ENCODE data around the gene PLIN5. TPM values are rescaled to one million over a fixed set of nuclear protein-coding genes. Genes with fewer than 3 reads are reported as not detected.

PLIN5 gene
- polyA plus RNA-seq, 1 donor (not counting 4 experiments of a cell fraction or from before 2014, with no cell fraction given) = not detected

DNA sequence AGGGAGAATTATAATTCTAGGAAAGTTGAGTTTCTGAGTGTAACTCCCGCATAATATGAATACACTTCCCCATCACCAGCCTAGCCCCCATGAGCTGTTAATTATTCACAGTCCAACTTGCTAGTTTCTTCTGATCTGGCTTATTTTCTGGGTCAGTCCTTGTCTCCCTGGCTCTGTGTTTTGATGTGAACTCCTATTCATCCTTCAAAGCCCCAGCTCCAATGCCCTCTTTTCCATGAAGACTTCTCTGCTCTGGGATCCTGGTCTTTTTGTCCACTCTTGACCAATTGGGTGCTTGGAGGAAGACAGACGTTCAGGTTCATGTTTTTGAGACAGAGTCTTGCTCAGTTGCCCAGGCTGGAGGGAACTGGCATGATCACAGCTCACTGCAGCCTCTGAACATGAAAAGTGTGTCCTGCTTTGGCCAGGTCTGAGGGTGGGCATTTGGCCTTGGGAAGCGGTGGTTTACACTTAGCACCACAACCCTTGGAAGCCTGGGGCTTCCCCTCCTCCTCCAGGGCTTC lies 4.2 kb upstream of the PLIN5 start:
- no peak for TF ChIP-seq EZH2 (IDR thresholded peaks at IDR 0.05; ENCODE audit: low read length)
- TF ChIP-seq, protein P1, sequence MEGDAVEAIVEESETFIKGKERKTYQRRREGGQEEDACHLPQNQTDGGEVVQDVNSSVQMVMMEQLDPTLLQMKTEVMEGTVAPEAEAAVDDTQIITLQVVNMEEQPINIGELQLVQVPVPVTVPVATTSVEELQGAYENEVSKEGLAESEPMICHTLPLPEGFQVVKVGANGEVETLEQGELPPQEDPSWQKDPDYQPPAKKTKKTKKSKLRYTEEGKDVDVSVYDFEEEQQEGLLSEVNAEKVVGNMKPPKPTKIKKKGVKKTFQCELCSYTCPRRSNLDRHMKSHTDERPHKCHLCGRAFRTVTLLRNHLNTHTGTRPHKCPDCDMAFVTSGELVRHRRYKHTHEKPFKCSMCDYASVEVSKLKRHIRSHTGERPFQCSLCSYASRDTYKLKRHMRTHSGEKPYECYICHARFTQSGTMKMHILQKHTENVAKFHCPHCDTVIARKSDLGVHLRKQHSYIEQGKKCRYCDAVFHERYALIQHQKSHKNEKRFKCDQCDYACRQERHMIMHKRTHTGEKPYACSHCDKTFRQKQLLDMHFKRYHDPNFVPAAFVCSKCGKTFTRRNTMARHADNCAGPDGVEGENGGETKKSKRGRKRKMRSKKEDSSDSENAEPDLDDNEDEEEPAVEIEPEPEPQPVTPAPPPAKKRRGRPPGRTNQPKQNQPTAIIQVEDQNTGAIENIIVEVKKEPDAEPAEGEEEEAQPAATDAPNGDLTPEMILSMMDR (optimal IDR thresholded peaks at IDR 0.05 in 1 of 3, IDR thresholded peaks at IDR 0.05 in 1 of 3, conservative IDR thresholded peaks at IDR 0.05 in 1 of 3; ENCODE audit: extremely low read depth in 1 of 3, insufficient read depth in 2 of 3, low read length in 3 of 3) = no peak
- dilution Hi-C loops (cut with MboI; ENCODE audit: extremely low pct_ligation_motif_present, low sequenced_read_pairs) = no loop called here
- H4K20me1 ChIP-seq (ENCODE audit: control insufficient read depth, extremely low read depth, insufficient read depth, low read length) = no peaks in the 10 kb centered on the region
- no peak overlapping the region for H3K4me2 ChIP-seq (ENCODE audit: control insufficient read depth, extremely low read depth, insufficient read depth, low read depth, low read length)
- no peak overlapping the region for H3K27ac ChIP-seq (ENCODE audit: control insufficient read depth, insufficient read depth, low read length)
- H3K27me3 ChIP-seq (ENCODE audit: control insufficient read depth, extremely low read depth, insufficient read depth, low read length) = no peaks in the 10 kb centered on the region
- DNase-seq (ENCODE audit: low read depth, low spot score) (no peak), FAIRE-seq (no peak)
- H3K4me3 ChIP-seq (ENCODE audit: control insufficient read depth in 2 of 3, extremely low read depth in 1 of 3, insufficient read depth in 2 of 3, low read depth in 1 of 3, low read length in 3 of 3) = no peak overlapping the region
- no peaks in the 10 kb centered on the region for H3K79me2 ChIP-seq (ENCODE audit: control insufficient read depth, insufficient read depth, low read length)
- no peak overlapping the region for H2AFZ ChIP-seq (ENCODE audit: control insufficient read depth, low read length)
- H3K36me3 ChIP-seq (ENCODE audit: control insufficient read depth in 2 of 2, extremely low read depth in 1 of 2, insufficient read depth in 2 of 2, low read length in 2 of 2) = no peaks in the 10 kb centered on the region
- no peaks in the 10 kb centered on the region for H3K9me1 ChIP-seq (ENCODE audit: control insufficient read depth, extremely low read depth, insufficient read depth, low read length)
- H3K9me3 ChIP-seq (ENCODE audit: control insufficient read depth, low read depth, low read length) = no peaks in the 10 kb centered on the region
- no peak overlapping the region for H3K9ac ChIP-seq (ENCODE audit: control insufficient read depth, extremely low read depth, insufficient read depth, low read length)
- peaks cover 7% of the 10 kb centered on the region for H3K4me1 ChIP-seq (ENCODE audit: control insufficient read depth, extremely low read depth, insufficient read depth, low read length)

DNA sequence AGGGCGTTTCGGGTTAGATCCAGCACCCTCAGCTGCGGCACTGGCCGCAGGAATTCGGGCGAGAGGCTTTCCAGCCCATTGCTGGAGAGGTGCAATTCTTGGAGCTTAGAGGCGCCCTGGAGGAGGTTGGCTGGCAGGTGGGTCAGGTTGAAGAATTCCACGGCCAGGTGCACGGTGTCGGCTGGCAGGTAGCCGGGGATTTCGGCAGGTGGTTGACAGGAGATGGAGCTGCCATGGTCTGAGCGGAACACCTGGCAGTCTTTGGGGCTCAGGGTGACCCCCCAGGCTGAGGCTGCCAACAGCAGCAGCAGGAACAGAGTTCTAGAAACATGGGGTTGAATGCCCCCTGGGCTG lies 3.6 kb upstream of the PLIN5 start:
- no peak overlapping the region for H3K27ac ChIP-seq (ENCODE audit: control insufficient read depth, insufficient read depth, low read length)
- no peaks in the 10 kb centered on the region for H4K20me1 ChIP-seq (ENCODE audit: control insufficient read depth, extremely low read depth, insufficient read depth, low read length)
- FAIRE-seq (no peak), DNase-seq (ENCODE audit: low read depth, low spot score) (no peak)
- no peaks in the 10 kb centered on the region for H3K36me3 ChIP-seq (ENCODE audit: control insufficient read depth in 2 of 2, extremely low read depth in 1 of 2, insufficient read depth in 2 of 2, low read length in 2 of 2)
- H3K4me3 ChIP-seq (ENCODE audit: control insufficient read depth in 2 of 3, extremely low read depth in 1 of 3, insufficient read depth in 2 of 3, low read depth in 1 of 3, low read length in 3 of 3) = no peak overlapping the region
- H3K4me1 ChIP-seq (ENCODE audit: control insufficient read depth, extremely low read depth, insufficient read depth, low read length) = peaks cover 7% of the 10 kb centered on the region
- H3K9ac ChIP-seq (ENCODE audit: control insufficient read depth, extremely low read depth, insufficient read depth, low read length) = no peak overlapping the region
- dilution Hi-C loops (cut with MboI; ENCODE audit: extremely low pct_ligation_motif_present, low sequenced_read_pairs) = no loop called here
- TF ChIP-seq, protein P1 (optimal IDR thresholded peaks at IDR 0.05 in 1 of 3, IDR thresholded peaks at IDR 0.05 in 1 of 3, conservative IDR thresholded peaks at IDR 0.05 in 1 of 3; ENCODE audit: extremely low read depth in 1 of 3, insufficient read depth in 2 of 3, low read length in 3 of 3) = no peak
- no peak for TF ChIP-seq EZH2 (IDR thresholded peaks at IDR 0.05; ENCODE audit: low read length)
- no peaks in the 10 kb centered on the region for H3K9me1 ChIP-seq (ENCODE audit: control insufficient read depth, extremely low read depth, insufficient read depth, low read length)
- H2AFZ ChIP-seq (ENCODE audit: control insufficient read depth, low read length) = no peak overlapping the region
- H3K4me2 ChIP-seq (ENCODE audit: control insufficient read depth, extremely low read depth, insufficient read depth, low read depth, low read length) = no peak overlapping the region
- H3K79me2 ChIP-seq (ENCODE audit: control insufficient read depth, insufficient read depth, low read length) = no peaks in the 10 kb centered on the region
- no peaks in the 10 kb centered on the region for H3K9me3 ChIP-seq (ENCODE audit: control insufficient read depth, low read depth, low read length)
- peaks cover under 1% of the 10 kb centered on the region for H3K27me3 ChIP-seq (ENCODE audit: control insufficient read depth, extremely low read depth, insufficient read depth, low read length)

Measured in keratinocyte (primary cell).